Measurements from ENCODE around the gene FOXP1.

GRCh38 chr3:71225002-71225684 is 358.4 kb downstream of the FOXP1 start:
- TF ChIP-seq POLR2A (IDR thresholded peaks at IDR 0.05; ENCODE audit: low read depth, low read length) (no peak), SPI1 (IDR thresholded peaks at IDR 0.05; ENCODE audit: low read depth, low read length) (no peak), TAF1 (IDR thresholded peaks at IDR 0.05; ENCODE audit: low read depth, low read length) (no peak)
